Left ventricle myocardium inferior (tissue), 1 donor: Measurements from ENCODE around the gene RPS6KA2. TPM values are rescaled to one million over a fixed set of nuclear protein-coding genes. Genes with fewer than 3 reads are reported as not detected.

Experiments
- DNase-seq: peaks from one replicate; pipeline ENCODE4 v3.0.0-alpha.2; 2020
- H3K27ac ChIP-seq: fragments of 200-600 bp; replicated peaks from 2 replicates; pipeline ENCODE4 v1.8.0; 2021
- H3K27me3 ChIP-seq: fragments of 200-600 bp; 2 replicates; pipeline ENCODE4 v1.8.0; 2021; ENCODE audit warnings: low read depth
- H3K36me3 ChIP-seq: fragments of 200-600 bp; 2 replicates; pipeline ENCODE4 v1.8.0; 2021
- H3K4me1 ChIP-seq: fragments of 200-600 bp; 2 replicates; pipeline ENCODE4 v1.8.0; 2021
- H3K4me3 ChIP-seq: fragments of 200-600 bp; 2 replicates; pipeline ENCODE4 v1.8.0; 2021; ENCODE audit warnings: mild to moderate bottlenecking, moderate library complexity
- H3K9me3 ChIP-seq: fragments of 200-600 bp; replicated peaks from 2 replicates; pipeline ENCODE4 v1.8.0; 2021
- intact Hi-C: fragments of 100-400 bp; cut with micrococcal nuclease; formaldehyde crosslinking; loops from one replicate; pipeline ENCODE4 v1.11.0; 2022
- total RNA-seq: library from RNA; stranded (reverse); fragmentation: NEBNext Ultra II Directional; extraction: Animal tissue kit (Norgen Biotek cat#: 25700); gene quantifications from one replicate; pipeline ENCODE4 v1.2.1, GENCODE V29; 2021
- TF ChIP-seq, protein P1 (sequence below): fragments of 200-600 bp; IDR thresholded peaks from 2 replicates; pipeline ENCODE4 v1.8.0; 2021; ENCODE audit warnings: antibody characterized with exemption, mild to moderate bottlenecking, borderline replicate concordance
- donor health status: DM: no; HTN: yes; CAD: no; lungs with severe emphysema.

The RPS6KA2 gene
- total RNA-seq, 1 donor from 2014 or later = 77.2 TPM

DNA sequence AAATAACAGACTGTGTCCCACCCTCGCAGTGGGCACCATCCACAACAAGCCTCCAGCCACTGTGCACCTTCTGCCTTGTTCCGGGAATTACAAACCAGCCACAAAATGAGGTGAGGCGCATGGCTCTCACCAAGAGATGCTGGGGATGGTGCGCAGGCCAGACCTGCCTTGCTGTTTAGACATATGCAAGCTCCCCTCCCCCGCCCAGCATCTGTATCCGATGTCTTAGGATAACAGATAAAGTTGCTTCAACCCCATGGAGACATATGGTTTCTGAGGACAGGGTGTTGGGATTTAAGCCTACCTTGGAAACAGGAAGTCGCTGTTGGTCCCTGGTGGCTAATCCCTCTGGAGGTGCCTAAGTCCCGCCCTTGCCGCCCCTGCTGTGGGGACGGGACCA is 194.0 kb downstream of the RPS6KA2 start:
- Histone ChIP-seq H3K9me3 (no peaks in the 10 kb centered on the region), H3K4me3 (no peak overlapping the region), H3K4me1 (peaks cover 8% of the 10 kb centered on the region), H3K36me3 (peaks cover 61% of the 10 kb centered on the region), H3K27me3 (no peaks in the 10 kb centered on the region), H3K27ac (no peak overlapping the region)
- intact Hi-C loops = no loop called here
- TF ChIP-seq, protein P1, sequence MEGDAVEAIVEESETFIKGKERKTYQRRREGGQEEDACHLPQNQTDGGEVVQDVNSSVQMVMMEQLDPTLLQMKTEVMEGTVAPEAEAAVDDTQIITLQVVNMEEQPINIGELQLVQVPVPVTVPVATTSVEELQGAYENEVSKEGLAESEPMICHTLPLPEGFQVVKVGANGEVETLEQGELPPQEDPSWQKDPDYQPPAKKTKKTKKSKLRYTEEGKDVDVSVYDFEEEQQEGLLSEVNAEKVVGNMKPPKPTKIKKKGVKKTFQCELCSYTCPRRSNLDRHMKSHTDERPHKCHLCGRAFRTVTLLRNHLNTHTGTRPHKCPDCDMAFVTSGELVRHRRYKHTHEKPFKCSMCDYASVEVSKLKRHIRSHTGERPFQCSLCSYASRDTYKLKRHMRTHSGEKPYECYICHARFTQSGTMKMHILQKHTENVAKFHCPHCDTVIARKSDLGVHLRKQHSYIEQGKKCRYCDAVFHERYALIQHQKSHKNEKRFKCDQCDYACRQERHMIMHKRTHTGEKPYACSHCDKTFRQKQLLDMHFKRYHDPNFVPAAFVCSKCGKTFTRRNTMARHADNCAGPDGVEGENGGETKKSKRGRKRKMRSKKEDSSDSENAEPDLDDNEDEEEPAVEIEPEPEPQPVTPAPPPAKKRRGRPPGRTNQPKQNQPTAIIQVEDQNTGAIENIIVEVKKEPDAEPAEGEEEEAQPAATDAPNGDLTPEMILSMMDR = no peak
- no peak for DNase-seq

DNA sequence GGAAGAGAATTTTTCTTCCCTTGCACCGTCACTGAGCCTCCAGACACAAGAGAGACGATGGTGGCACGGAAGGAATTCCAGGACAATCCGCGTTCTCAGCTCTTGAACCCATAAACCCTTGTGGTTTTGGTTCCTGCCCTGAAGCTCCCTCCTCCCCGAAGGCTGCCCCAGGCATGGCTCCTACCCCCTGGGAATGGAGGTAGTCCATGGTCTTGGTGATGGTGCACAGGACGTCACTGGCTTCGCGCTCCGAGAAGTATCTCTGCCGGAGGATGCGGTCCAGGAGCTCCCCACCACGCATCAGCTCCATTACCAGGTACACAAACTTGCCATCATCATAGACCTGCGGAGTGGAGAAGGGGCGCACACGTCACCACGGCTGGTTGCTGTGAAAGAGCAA is 196.8 kb downstream of the RPS6KA2 start:
- H3K36me3 ChIP-seq = peaks cover 48% of the 10 kb centered on the region

DNA sequence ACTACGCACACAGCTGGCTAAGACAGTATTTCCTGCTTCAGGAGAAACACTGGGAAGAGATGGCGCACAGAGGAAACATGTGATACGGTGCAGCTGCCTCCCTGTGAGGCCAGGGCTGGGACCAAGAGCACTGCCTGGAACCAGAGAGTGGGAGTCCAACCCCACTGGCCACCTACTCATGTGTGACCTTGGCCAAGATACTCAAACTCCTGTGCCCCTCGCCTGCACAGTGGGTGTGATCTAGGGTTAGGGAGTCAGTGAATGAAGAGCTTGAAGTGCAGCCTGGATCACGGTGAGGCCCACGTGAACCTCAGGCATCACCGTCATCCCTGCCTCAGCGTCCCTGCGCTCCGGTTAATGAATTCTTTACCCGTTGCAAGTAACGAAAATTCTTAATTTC is 202.6 kb downstream of the RPS6KA2 start:
- Histone ChIP-seq H3K27ac (no peak overlapping the region), H3K4me3 (no peak overlapping the region), H3K27me3 (no peaks in the 10 kb centered on the region), H3K4me1 (no peaks in the 10 kb centered on the region), H3K36me3 (peaks cover 54% of the 10 kb centered on the region), H3K9me3 (no peaks in the 10 kb centered on the region)
- no peak for DNase-seq
- TF ChIP-seq, protein P1 = no peak
- intact Hi-C loops = no loop called here

More for the DNA sequence above, 196.8 kb downstream of the RPS6KA2 start:
- intact Hi-C loops = no loop called here
- no peaks in the 10 kb centered on the region for H3K27me3 ChIP-seq
- H3K27ac ChIP-seq = no peak overlapping the region
- no peak overlapping the region for H3K4me3 ChIP-seq
- DNase-seq = no peak
- H3K4me1 ChIP-seq = no peaks in the 10 kb centered on the region
- no peaks in the 10 kb centered on the region for H3K9me3 ChIP-seq
- TF ChIP-seq, protein P1 = no peak

DNA sequence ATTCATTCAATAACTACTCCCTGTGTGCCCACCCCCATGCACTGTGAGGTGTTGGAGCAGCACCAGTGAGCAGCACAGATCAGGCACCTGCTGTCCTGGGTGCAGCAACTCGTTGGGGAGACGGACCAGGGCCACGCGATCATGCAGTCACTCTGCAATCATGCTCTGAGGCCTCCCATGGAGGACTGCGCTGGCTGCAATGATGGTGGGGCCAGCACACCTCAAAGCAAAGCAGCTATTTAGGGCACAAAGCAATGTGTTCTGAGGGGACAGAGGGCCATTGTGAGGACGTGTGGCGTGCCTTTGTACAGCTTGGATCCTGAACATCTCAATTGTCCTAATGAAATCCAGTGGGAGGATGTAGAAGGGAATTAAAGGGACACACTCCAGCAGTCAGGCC is 203.3 kb downstream of the RPS6KA2 start:
- H3K4me3 ChIP-seq = no peak overlapping the region

DNA sequence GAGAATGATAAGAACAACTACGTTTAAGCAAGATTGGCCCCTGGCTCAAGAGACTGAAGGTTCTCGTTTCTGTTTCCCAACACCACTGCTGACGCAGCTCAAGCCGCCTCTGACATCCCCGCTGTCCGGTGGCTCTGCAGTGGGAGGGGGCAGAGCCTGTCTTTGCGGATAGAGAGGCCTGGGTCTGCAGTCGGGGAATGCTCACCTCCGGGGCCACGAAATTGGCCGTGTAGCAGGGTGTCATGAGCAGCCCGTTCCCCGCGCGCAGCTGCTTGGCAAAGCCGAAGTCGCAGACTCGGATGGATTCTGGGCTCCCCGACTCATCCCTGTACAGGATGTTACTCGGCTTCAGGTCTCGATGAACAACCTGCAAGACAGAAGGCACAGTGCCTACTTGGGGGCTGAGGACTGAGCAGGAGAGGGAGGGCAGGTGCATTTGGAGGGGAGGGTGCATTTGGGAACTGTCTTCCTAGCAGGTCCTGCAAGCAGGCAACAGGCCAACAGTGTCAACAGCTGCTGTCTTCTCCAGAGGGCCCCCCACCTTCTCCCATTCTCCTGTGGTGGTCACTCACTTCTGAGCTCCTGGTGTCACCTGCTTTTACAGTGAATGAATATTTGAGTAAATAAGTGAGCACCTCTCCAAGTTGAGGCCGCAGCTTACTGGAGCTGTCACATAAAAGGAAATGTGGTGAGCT is 203.9 kb downstream of the RPS6KA2 start:
- Histone ChIP-seq H3K36me3 (peaks cover 61% of the 10 kb centered on the region), H3K4me3 (no peak overlapping the region), H3K9me3 (no peaks in the 10 kb centered on the region), H3K27ac (no peak overlapping the region), H3K4me1 (no peaks in the 10 kb centered on the region), H3K27me3 (no peaks in the 10 kb centered on the region)
- TF ChIP-seq, protein P1 = no peak
- no peak for DNase-seq
- intact Hi-C loops = no loop called here

More for the DNA sequence above, 203.3 kb downstream of the RPS6KA2 start:
- intact Hi-C loops = no loop called here
- Histone ChIP-seq H3K27me3 (no peaks in the 10 kb centered on the region), H3K4me1 (no peaks in the 10 kb centered on the region), H3K36me3 (peaks cover 55% of the 10 kb centered on the region), H3K9me3 (no peaks in the 10 kb centered on the region), H3K27ac (no peak overlapping the region)
- DNase-seq = no peak
- TF ChIP-seq, protein P1 = no peak
